GM12878 (cell line): Measurements from ENCODE around the gene SULF2. TPM values are rescaled to one million over a fixed set of nuclear protein-coding genes. Genes with fewer than 3 reads are reported as not detected.
A peak's percentile ranks its signal among the peaks of the same experiment; 100 is the strongest.

Experiments
- ATAC-seq: fragments of 200-7000 bp; cut with Tn5 transposase; 3 replicates; pipeline ENCODE4 v1.9.1; 2020; ENCODE audit warnings: mild to moderate bottlenecking, moderate library complexity
- BruUV-seq: library from RNA; stranded (reverse); fragments of 400-500 nt; replicated peaks from 2 replicates; lab custom pipeline; 2021; lab: Mats Ljungman, UMichigan
- CTCF ChIA-PET: fragments of 300-600 bp; sonication (Branson Sonifier 250); formaldehyde crosslinking; extraction: SDS; loops from one replicate; lab custom pipeline; 2021; ENCODE audit warnings: inconsistent platforms; lab: Yijun Ruan, JAX
- POLR2A ChIA-PET: fragments of 350-600 bp; formaldehyde crosslinking; extraction: SDS; loops from one replicate; lab custom pipeline; 2021; ENCODE audit warnings: inconsistent platforms; lab: Charles Lee
- RAD21 ChIA-PET: fragments of 300-600 bp; sonication (Branson Sonifier 250); formaldehyde crosslinking; loops from one replicate; lab custom pipeline; 2023; ENCODE audit warnings: antibody characterized with exemption; ENCODE audit not compliant: unreplicated experiment; lab: Charles Lee
- SMC1A ChIA-PET: fragments of 300-600 bp; sonication (Branson Sonifier 250); formaldehyde crosslinking; loops from one replicate; lab custom pipeline; 2023; ENCODE audit not compliant: unreplicated experiment, uncharacterized antibody; lab: Charles Lee
- DNase-seq: peaks from one replicate; pipeline ENCODE4 v3.0.0-alpha.2; 2011; ENCODE audit warnings: low read depth, low spot score
- FAIRE-seq: peaks from 3 replicates; lab custom pipeline; 2011; peaks lifted over from hg19 to GRCh38; lab: Jason Lieb, UNC
- H2AFZ ChIP-seq: 2 replicates; pipeline ENCODE4 v1.6.0; 2011; ENCODE audit warnings: low read depth, low read length, control low read depth; ENCODE audit not compliant: control insufficient read depth
- H3K27ac ChIP-seq: 2 replicates; pipeline ENCODE4 v1.5.1; 2011; ENCODE audit warnings: control low read depth; ENCODE audit not compliant: control insufficient read depth, insufficient read depth
- H3K27me3 ChIP-seq, 2 experiments: replicated peaks in 1 of 2; 2 replicates each; pipeline versions ENCODE4 v1.6.0 to v1.6.1; 2011; ENCODE audit warnings: low read length in 1 of 2; ENCODE audit not compliant: control insufficient read depth in 2 of 2, insufficient read depth in 2 of 2
- H3K36me3 ChIP-seq, 2 experiments: 2 replicates each; pipeline ENCODE4 v1.5.1; 2011; ENCODE audit warnings: low read length in 1 of 2; ENCODE audit not compliant: control insufficient read depth in 2 of 2, insufficient read depth in 2 of 2
- H3K4me1 ChIP-seq: 2 replicates; pipeline ENCODE4 v1.6.1; 2011; ENCODE audit warnings: mild to moderate bottlenecking, low read length, moderate library complexity, mixed read lengths; ENCODE audit not compliant: control insufficient read depth, insufficient read depth
- H3K4me2 ChIP-seq: 2 replicates; pipeline ENCODE4 v1.6.0; 2011; ENCODE audit warnings: control low read depth; ENCODE audit not compliant: control insufficient read depth, insufficient read depth
- H3K4me3 ChIP-seq: fragments of 200-600 bp; sonication (generic); 2 replicates; pipeline ENCODE4 v1.5.1; 2016
- H3K79me2 ChIP-seq: 2 replicates; pipeline ENCODE4 v1.6.0; 2011; ENCODE audit warnings: low read length; ENCODE audit not compliant: control insufficient read depth, insufficient read depth
- H3K9ac ChIP-seq: 2 replicates; pipeline ENCODE4 v1.8.0; 2011; ENCODE audit warnings: low read length, control low read depth, mixed read lengths; ENCODE audit not compliant: control insufficient read depth, insufficient read depth
- H3K9me3 ChIP-seq: replicated peaks from 3 replicates; pipeline ENCODE4 v1.5.1; 2011; ENCODE audit warnings: mild to moderate bottlenecking, low read length; ENCODE audit not compliant: control insufficient read depth, insufficient read depth
- H4K20me1 ChIP-seq: 2 replicates; pipeline ENCODE4 v1.6.0; 2011; ENCODE audit not compliant: control insufficient read depth, insufficient read depth
- ATF3 ChIP-seq: IDR thresholded peaks from 2 replicates; pipeline ENCODE4 v1.6.1; 2011; ENCODE audit warnings: low read depth, mild to moderate bottlenecking, low read length, moderate library complexity, borderline replicate concordance; ENCODE audit errors: extremely low read depth
- ATF7 ChIP-seq: fragments of 450-650 bp; IDR thresholded peaks from 2 replicates; pipeline ENCODE4 v1.6.1; 2016; ENCODE audit warnings: low read depth, mild to moderate bottlenecking
- CREB1 ChIP-seq: IDR thresholded peaks from 2 replicates; pipeline ENCODE4 v1.6.1; 2012; ENCODE audit warnings: low read depth, mild to moderate bottlenecking, inconsistent platforms
- FOS ChIP-seq: IDR thresholded peaks from 3 replicates; pipeline ENCODE4 v1.6.1; 2011; ENCODE audit warnings: borderline replicate concordance; ENCODE audit not compliant: insufficient read length; ENCODE audit errors: extremely low read depth
- FOXK2 ChIP-seq: fragments of 450-650 bp; IDR thresholded peaks from 2 replicates; pipeline ENCODE4 v1.6.1; 2017; ENCODE audit warnings: mild to moderate bottlenecking, moderate library complexity
- HDGF ChIP-seq: fragments of 450-650 bp; IDR thresholded peaks from 2 replicates; pipeline ENCODE4 v1.6.1; 2016; ENCODE audit warnings: antibody characterized with exemption
- IKZF1 ChIP-seq: fragments of 450-650 bp; conservative IDR thresholded peaks from 2 replicates; pipeline ENCODE4 v1.6.1; 2017; ENCODE audit warnings: antibody characterized with exemption, mild to moderate bottlenecking
- MEF2A ChIP-seq: IDR thresholded peaks from 2 replicates; pipeline ENCODE4 v1.6.1; 2011; ENCODE audit warnings: low read depth, mild to moderate bottlenecking, low read length, moderate library complexity; ENCODE audit not compliant: insufficient read depth
- MYB ChIP-seq: fragments of 150-350 bp; IDR thresholded peaks from 2 replicates; pipeline ENCODE4 v1.6.1; 2014; ENCODE audit warnings: mild to moderate bottlenecking, low read depth, low read length, borderline replicate concordance
- NFIC ChIP-seq: IDR thresholded peaks from 2 replicates; pipeline ENCODE4 v1.6.1; 2012; ENCODE audit warnings: low read depth, mild to moderate bottlenecking, inconsistent platforms, low read length, moderate library complexity
- NR2C2 ChIP-seq: IDR thresholded peaks from 2 replicates; pipeline ENCODE4 v1.6.1; 2011; ENCODE audit warnings: borderline replicate concordance, low read depth; ENCODE audit not compliant: control insufficient read depth, insufficient read length
- NR2F1 ChIP-seq: fragments of 450-650 bp; conservative IDR thresholded peaks from 2 replicates; pipeline ENCODE4 v1.6.1; 2017; ENCODE audit warnings: mild to moderate bottlenecking
- RAD51 ChIP-seq: fragments of 450-650 bp; IDR thresholded peaks from 2 replicates; pipeline ENCODE4 v1.6.1; 2016; ENCODE audit warnings: moderate library complexity, mild to moderate bottlenecking, inconsistent platforms
- SP1 ChIP-seq: IDR thresholded peaks from one replicate; pipeline ENCODE4 v1.6.1; 2011; ENCODE audit warnings: low read depth, low read length
- SPI1 ChIP-seq: IDR thresholded peaks from 2 replicates; pipeline ENCODE4 v1.6.1; 2011; ENCODE audit warnings: low read depth, mild to moderate bottlenecking, low read length, moderate library complexity, borderline replicate concordance; ENCODE audit not compliant: insufficient read depth
- SREBF2 ChIP-seq: IDR thresholded peaks from 2 replicates; pipeline ENCODE4 v1.6.1; 2012; ENCODE audit warnings: mild to moderate bottlenecking, low read length
- ZBTB33 ChIP-seq: fragments of 450-650 bp; IDR thresholded peaks from 2 replicates; pipeline ENCODE4 v1.6.1; 2017; ENCODE audit warnings: mild to moderate bottlenecking
- whole genome bisulfite sequencing: methylation state at CpG from one replicate; pipeline ENCODE4 v1.1.6; 2016; ENCODE audit warnings: low lambda C conversion rate; ENCODE audit not compliant: insufficient replicate concordance, insufficient coverage; ENCODE audit errors: missing lambda C conversion rate; 5-methylcytosine and 5-hydroxymethylcytosine counted together
- in situ Hi-C: fragments of 300-500 bp; cut with MboI; formaldehyde crosslinking; loops from 9 replicates; pipeline ENCODE4 v1.14.3; 2018; ENCODE audit warnings: mixed read lengths
- intact Hi-C: fragments of 100-400 bp; cut with micrococcal nuclease; formaldehyde crosslinking; loops from one replicate; pipeline ENCODE4 v1.14.2; 2022; ENCODE audit not compliant: unreplicated experiment
- polyA plus RNA-seq, 11 experiments: library from polyadenylated mRNA; depleted of rRNA in 4 of 11; unstranded in 6 of 11; stranded (reverse) in 5 of 11; fragments of >200 nt; fragmentation: Nextera tagmentation in 4 of 11; fragmentation: Illumina TruSeq in 1 of 11; extraction: Ambion mirVana in 4 of 11; extraction: Trizol in 1 of 11; gene quantifications; 1 replicate in 1 of 11; 2 replicates in 10 of 11; pipeline versions ENCODE4 v1.2.1 to v1.2.3, GENCODE V29; 2011 to 2016; ENCODE audit warnings: inconsistent platforms in 2 of 11, missing spikeins in 2 of 11, low read depth in 1 of 11
- total RNA-seq, 4 experiments: library from RNA; depleted of rRNA in 3 of 4; stranded (reverse); fragments of >200 nt in 3 of 4; fragmentation: Illumina TruSeq in 1 of 4; extraction: Trizol in 1 of 4; gene quantifications; 2 replicates each; pipeline versions ENCODE4 v1.2.1 to v1.2.3, GENCODE V29; 2013 to 2021

SULF2 gene
- total and polyA plus RNA-seq, 10 of the 15 experiments (the other 5 are each of a cell fraction or from before 2014, with no cell fraction given), result 0.69 to 4.1 (median 1.6) TPM

- POLR2A ChIA-PET, result no interaction called here
- H3K9me3 ChIP-seq, result no peaks in the 10 kb centered on the region
- ATAC-seq (no peak), DNase-seq (no peak), FAIRE-seq (no peak)
- SMC1A ChIA-PET, result interaction anchor here (4.7 kb wide), 1 partner anchor 39 kb away, joined by 21 read pairs; no protein-coding TSS in a partner anchor
- intact Hi-C loops (no loop called here), in situ Hi-C loops (no loop called here)
- H3K79me2 ChIP-seq, result no peaks in the 10 kb centered on the region
- no peak overlapping the region for H3K4me3 ChIP-seq
- H4K20me1 ChIP-seq, result no peaks in the 10 kb centered on the region
- no peaks in the 10 kb centered on the region for H3K4me1 ChIP-seq
- BruUV-seq, result no TSS peak
- no peaks in the 10 kb centered on the region for H3K36me3 ChIP-seq
- no peak overlapping the region for H2AFZ ChIP-seq
- WGBS, result 40% methylated on average over 10 of the region's 10 CpGs
- CTCF ChIA-PET, result interaction anchor here (0.9 to 1.0 kb wide), 2 partner anchors 39 to 54 kb away, joined by 3 read pairs; no protein-coding TSS in a partner anchor
- no peak for TF ChIP-seq MYB
- 0 out of 2 replicates have a peak, but pooled peaks have one; percentile 12 for TF ChIP-seq IKZF1
- H3K9ac ChIP-seq, result no peak overlapping the region
- H3K27ac ChIP-seq, result no peak overlapping the region
- no peaks in the 10 kb centered on the region for H3K27me3 ChIP-seq
- RAD21 ChIA-PET, result interaction anchor here (0.6 kb wide), 1 partner anchor 802 kb away, joined by 3 read pairs; no protein-coding TSS in a partner anchor
- no peak overlapping the region for H3K4me2 ChIP-seq
Observed at GRCh38 chr20:47717421-47717820, 67.9 kb downstream of the SULF2 start.

GRCh38 chr20:47713878-47714450 lies 71.3 kb downstream of the SULF2 start:
- intact Hi-C loops, result loop anchor here (2.0 kb wide), 1 partner anchor 35 kb away; no protein-coding TSS in a partner anchor
- POLR2A ChIA-PET, result no interaction called here
- no peaks in the 10 kb centered on the region for H3K9me3 ChIP-seq
- FAIRE-seq (no peak), DNase-seq (no peak), ATAC-seq (no peak)
- WGBS, result 50% methylated on average over 26 of the region's 26 CpGs
- BruUV-seq, result no TSS peak
- H3K79me2 ChIP-seq, result no peaks in the 10 kb centered on the region
- SMC1A ChIA-PET, result no interaction called here
- CTCF ChIA-PET, result interaction anchor here (1.5 to 3.3 kb wide), 5 partner anchors 11 to 52 kb away, joined by 3 to 27 read pairs (median 6); no protein-coding TSS in a partner anchor
- RAD21 ChIA-PET, result no interaction called here
- no peak overlapping the region for H3K9ac ChIP-seq
- no peaks in the 10 kb centered on the region for H3K36me3 ChIP-seq
- H2AFZ ChIP-seq, result no peak overlapping the region
- no peaks in the 10 kb centered on the region for H4K20me1 ChIP-seq
- H3K27me3 ChIP-seq, result no peaks in the 10 kb centered on the region
- H3K4me2 ChIP-seq, result no peak overlapping the region
- in situ Hi-C loops, result no loop called here
- peaks cover 21% of the 10 kb centered on the region for H3K4me1 ChIP-seq
- no peak overlapping the region for H3K4me3 ChIP-seq
- no peak overlapping the region for H3K27ac ChIP-seq
- TF ChIP-seq NR2F1 (no peak), RAD51 (no peak), ATF3 (no peak), SREBF2 (no peak), MEF2A (no peak), SP1 (no peak), ZBTB33 (no peak), CREB1 (no peak), FOXK2 (no peak), FOS (no peak), HDGF (no peak), ATF7 (no peak), NR2C2 (no peak), SPI1 (no peak), NFIC (no peak)
